Stimulated activated CD4-positive, alpha-beta T cell treated with anti-CD3 and anti-CD28 coated beads, Interleukin-4, amount 100 ng/mL, for 1 hour (primary cell): ENCODE measurements around the gene CHRM2.

Source experiments
- DNase-seq: peaks from one replicate; pipeline ENCODE4 v3.0.0-alpha.2; 2020

Gene CHRM2

GRCh38 chr7:136964347-136964746, 95.9 kb downstream of the CHRM2 start:
- no peak for DNase-seq

- no peak for DNase-seq
Observed at GRCh38 chr7:136966825-136967224, 98.4 kb downstream of the CHRM2 start.

GRCh38 chr7:136969761-136970160, 101.3 kb downstream of the CHRM2 start:
- DNase-seq = no peak

- DNase-seq = no peak
Observed at GRCh38 chr7:136971776-136972175, 103.3 kb downstream of the CHRM2 start.

GRCh38 chr7:136976504-136977251, 108.2 kb downstream of the CHRM2 start:
- DNase-seq = no peak

- no peak for DNase-seq
Observed at GRCh38 chr7:136993377-136993776, 124.9 kb downstream of the CHRM2 start.

- no peak for DNase-seq
Observed at GRCh38 chr7:136997735-136998134, 129.3 kb downstream of the CHRM2 start.

GRCh38 chr7:136998495-136998894, 130.0 kb downstream of the CHRM2 start:
- no peak for DNase-seq

GRCh38 chr7:137000621-137001020, 132.2 kb downstream of the CHRM2 start:
- DNase-seq = no peak

GRCh38 chr7:137001041-137001440, 132.6 kb downstream of the CHRM2 start:
- DNase-seq = no peak

GRCh38 chr7:137001478-137001877, 133.0 kb downstream of the CHRM2 start:
- DNase-seq = no peak

GRCh38 chr7:137003086-137003485, 134.6 kb downstream of the CHRM2 start:
- no peak for DNase-seq

GRCh38 chr7:137003566-137003965, 135.1 kb downstream of the CHRM2 start:
- no peak for DNase-seq

- DNase-seq = no peak
Observed at GRCh38 chr7:137005873-137006272, 137.4 kb downstream of the CHRM2 start.

- no peak for DNase-seq
Observed at GRCh38 chr7:137006293-137006692, 137.8 kb downstream of the CHRM2 start.

- DNase-seq = no peak
Observed at GRCh38 chr7:137007001-137007694, 138.7 kb downstream of the CHRM2 start.

- DNase-seq = no peak
Observed at GRCh38 chr7:137009404-137009803, 141.0 kb downstream of the CHRM2 start.

GRCh38 chr7:137015015-137015414, 146.6 kb downstream of the CHRM2 start:
- DNase-seq = no peak

- DNase-seq = no peak
Observed at GRCh38 chr7:137017221-137017620, 148.8 kb downstream of the CHRM2 start.

- no peak for DNase-seq
Observed at GRCh38 chr7:137018468-137018867, 150.0 kb downstream of the CHRM2 start.

- DNase-seq = no peak
Observed at GRCh38 chr7:137020351-137020750, 151.9 kb downstream of the CHRM2 start.

- no peak for DNase-seq
Observed at GRCh38 chr7:137025469-137026175, 157.2 kb downstream of the CHRM2 start.

GRCh38 chr7:137026176-137026500, 157.7 kb downstream of the CHRM2 start:
- DNase-seq = no peak

GRCh38 chr7:137032436-137032835, 164.0 kb downstream of the CHRM2 start:
- DNase-seq = no peak
